ENCODE data around the gene TMEM92.
"Not testable (repeated sequence)": the region's sequence is repeated elsewhere in the genome, so short reads cannot be mapped to it uniquely, and the experiment has no call there.

Gene TMEM92

GRCh38 chr17:50276588-50277356 is 2.5 kb downstream of the TMEM92 start:
- DNase-seq, result no peak

GRCh38 chr17:50277357-50277754 is 3.1 kb downstream of the TMEM92 start:
- DNase-seq, result no peak

- DNase-seq, result no peak
Measured at GRCh38 chr17:50278526-50279180, 4.4 kb downstream of the TMEM92 start.

GRCh38 chr17:50279181-50279526 is 4.9 kb downstream of the TMEM92 start:
- DNase-seq, result no peak

GRCh38 chr17:50279639-50280038 is 5.4 kb downstream of the TMEM92 start:
- DNase-seq, result no peak

- no peak for DNase-seq
Measured at GRCh38 chr17:50280068-50280467, 5.8 kb downstream of the TMEM92 start.

- peak; percentile 63 for DNase-seq
Measured at GRCh38 chr17:50280801-50281441, 6.7 kb downstream of the TMEM92 start.

GRCh38 chr17:50281739-50282401 is 7.6 kb downstream of the TMEM92 start:
- no peak for DNase-seq

GRCh38 chr17:50283246-50283645 is 9.0 kb downstream of the TMEM92 start:
- peak; percentile 86 for DNase-seq

- DNase-seq, result no peak
Measured at GRCh38 chr17:50283714-50284113, 9.4 kb downstream of the TMEM92 start.

- DNase-seq, result no peak
Measured at GRCh38 chr17:50285941-50286340, 11.7 kb downstream of the TMEM92 start.

- peak; percentile 60 for DNase-seq
Measured at GRCh38 chr17:50287302-50287701, 13.0 kb downstream of the TMEM92 start.

GRCh38 chr17:50288306-50288705 is 14.0 kb downstream of the TMEM92 start:
- DNase-seq, result no peak

GRCh38 chr17:50289278-50289677 is 15.0 kb downstream of the TMEM92 start:
- DNase-seq, result no peak

- DNase-seq, result peak; percentile 97
Measured at GRCh38 chr17:50289991-50290702, 15.9 kb downstream of the TMEM92 start.

GRCh38 chr17:50290933-50291332 is 16.7 kb downstream of the TMEM92 start:
- no peak for DNase-seq

- no peak for DNase-seq
Measured at GRCh38 chr17:50292465-50292864, 18.2 kb downstream of the TMEM92 start.

GRCh38 chr17:50295021-50295420 is 20.8 kb downstream of the TMEM92 start:
- no peak for DNase-seq

- peak; percentile 59 for DNase-seq
Measured at GRCh38 chr17:50297407-50297865, 23.2 kb downstream of the TMEM92 start.

- DNase-seq, result no peak
Measured at GRCh38 chr17:50298018-50298417, 23.8 kb downstream of the TMEM92 start.

- DNase-seq, result no peak
Measured at GRCh38 chr17:50299776-50300175, 25.5 kb downstream of the TMEM92 start.

GRCh38 chr17:50300824-50301223 is 26.6 kb downstream of the TMEM92 start:
- not testable (repeated sequence) for DNase-seq

Measured in inflammatory macrophage treated with lipopolysaccharide for 4 hours (primary cell).